SU-DHL-6 (cell line): ENCODE measurements around the gene UBFD1.

Experiments used
- H2AFZ ChIP-seq: fragments of 200-600 bp; sonication (generic); 2 replicates; pipeline ENCODE4 v1.6.1; 2014; ENCODE audit warnings: low read depth, mild to moderate bottlenecking, moderate library complexity, mixed read lengths, antibody characterized with exemption, low read length; ENCODE audit not compliant: severe bottlenecking
- H3F3A ChIP-seq: fragments of 200-600 bp; shearing (Covaris generic); 2 replicates; pipeline ENCODE4 v1.6.0; 2016; ENCODE audit warnings: antibody characterized with exemption, mild to moderate bottlenecking; ENCODE audit not compliant: insufficient read depth
- H3K27ac ChIP-seq: fragments of 200-600 bp; sonication (generic); 2 replicates; pipeline ENCODE4 v1.5.1; 2016; ENCODE audit warnings: low read depth, mild to moderate bottlenecking, low read length, moderate library complexity, mixed read lengths
- H3K27me3 ChIP-seq: fragments of 200-600 bp; sonication (generic), shearing (Covaris generic); 2 replicates; pipeline ENCODE4 v1.6.0; 2014; ENCODE audit warnings: mild to moderate bottlenecking, low read length
- H3K36me3 ChIP-seq: fragments of 200-600 bp; sonication (generic); 2 replicates; pipeline ENCODE4 v1.6.1; 2014; ENCODE audit warnings: mild to moderate bottlenecking, low read length, mixed read lengths
- H3K4me2 ChIP-seq: fragments of 300-600, 200-600 bp; shearing (Covaris generic), sonication (generic); 2 replicates; pipeline ENCODE4 v1.6.0; 2014; ENCODE audit warnings: low read length, low read depth, mild to moderate bottlenecking; ENCODE audit not compliant: poor library complexity, severe bottlenecking
- H3K4me3 ChIP-seq: fragments of 200-600 bp; sonication (generic); 2 replicates; pipeline ENCODE4 v1.5.1; 2014; ENCODE audit warnings: antibody characterized with exemption, low read length, mild to moderate bottlenecking, mixed read lengths; ENCODE audit not compliant: insufficient read depth, poor library complexity, severe bottlenecking
- H3K79me2 ChIP-seq: fragments of 200-600 bp; sonication (generic); 2 replicates; pipeline ENCODE4 v1.6.1; 2014; ENCODE audit warnings: mild to moderate bottlenecking, low read length, moderate library complexity; ENCODE audit not compliant: insufficient read depth
- H3K9ac ChIP-seq: fragments of 200-600 bp; sonication (generic); 2 replicates; pipeline ENCODE4 v1.7.0; 2014; ENCODE audit warnings: mild to moderate bottlenecking, low read length
- H3K9me2 ChIP-seq: fragments of 200-600 bp; sonication (generic); replicated peaks from 2 replicates; pipeline ENCODE4 v1.6.1; 2014; ENCODE audit warnings: low read length; ENCODE audit not compliant: insufficient read depth
- H3K9me3 ChIP-seq: fragments of 200-600 bp; sonication (generic); 2 replicates; pipeline ENCODE4 v1.6.1; 2014; ENCODE audit warnings: low read length, mixed read lengths; ENCODE audit not compliant: insufficient read depth
- H4K20me1 ChIP-seq: fragments of 200-600 bp; sonication (generic); 2 replicates; pipeline ENCODE4 v1.6.1; 2014; ENCODE audit warnings: low read depth, mild to moderate bottlenecking, antibody characterized with exemption, low read length, moderate library complexity, mixed read lengths
- EZH2phosphoT487 ChIP-seq: fragments of 200-600 bp; sonication (generic), shearing (Covaris generic); conservative IDR thresholded peaks from 2 replicates; pipeline ENCODE4 v1.6.1; 2018; ENCODE audit warnings: mild to moderate bottlenecking, antibody characterized with exemption, low read length, moderate library complexity, mixed read lengths
- TF ChIP-seq, protein P1 (sequence below): fragments of 200-600 bp; sonication (generic); IDR thresholded peaks from one replicate; pipeline ENCODE4 v1.5.1; 2017; ENCODE audit warnings: antibody characterized with exemption, mild to moderate bottlenecking, low read length, moderate library complexity; ENCODE audit not compliant: insufficient read depth, poor library complexity, severe bottlenecking

The UBFD1 gene

GRCh38 chr16:23520500-23520899, 37.0 kb upstream of the UBFD1 start:
- H3K9me3 ChIP-seq: no peaks in the 10 kb centered on the region
- TF ChIP-seq EZH2phosphoT487: no peak
- TF ChIP-seq, protein P1, sequence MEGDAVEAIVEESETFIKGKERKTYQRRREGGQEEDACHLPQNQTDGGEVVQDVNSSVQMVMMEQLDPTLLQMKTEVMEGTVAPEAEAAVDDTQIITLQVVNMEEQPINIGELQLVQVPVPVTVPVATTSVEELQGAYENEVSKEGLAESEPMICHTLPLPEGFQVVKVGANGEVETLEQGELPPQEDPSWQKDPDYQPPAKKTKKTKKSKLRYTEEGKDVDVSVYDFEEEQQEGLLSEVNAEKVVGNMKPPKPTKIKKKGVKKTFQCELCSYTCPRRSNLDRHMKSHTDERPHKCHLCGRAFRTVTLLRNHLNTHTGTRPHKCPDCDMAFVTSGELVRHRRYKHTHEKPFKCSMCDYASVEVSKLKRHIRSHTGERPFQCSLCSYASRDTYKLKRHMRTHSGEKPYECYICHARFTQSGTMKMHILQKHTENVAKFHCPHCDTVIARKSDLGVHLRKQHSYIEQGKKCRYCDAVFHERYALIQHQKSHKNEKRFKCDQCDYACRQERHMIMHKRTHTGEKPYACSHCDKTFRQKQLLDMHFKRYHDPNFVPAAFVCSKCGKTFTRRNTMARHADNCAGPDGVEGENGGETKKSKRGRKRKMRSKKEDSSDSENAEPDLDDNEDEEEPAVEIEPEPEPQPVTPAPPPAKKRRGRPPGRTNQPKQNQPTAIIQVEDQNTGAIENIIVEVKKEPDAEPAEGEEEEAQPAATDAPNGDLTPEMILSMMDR: no peak
- H3K36me3 ChIP-seq: no peaks in the 10 kb centered on the region
- H3K4me3 ChIP-seq: peak overlapping the region; percentile 37
- peak overlapping the region; percentile 97 for H3K27ac ChIP-seq
- no peaks in the 10 kb centered on the region for H3K79me2 ChIP-seq
- H3F3A ChIP-seq: peaks cover 73% of the 10 kb centered on the region
- peak overlapping the region; percentile 71 for H3K4me2 ChIP-seq
- no peak overlapping the region for H2AFZ ChIP-seq
- no peaks in the 10 kb centered on the region for H4K20me1 ChIP-seq
- H3K9me2 ChIP-seq: no peaks in the 10 kb centered on the region
- peak overlapping the region; percentile 51 for H3K9ac ChIP-seq
- H3K27me3 ChIP-seq: no peaks in the 10 kb centered on the region

GRCh38 chr16:23521037-23521743, 36.3 kb upstream of the UBFD1 start:
- no peaks in the 10 kb centered on the region for H3K27me3 ChIP-seq
- H3K9me2 ChIP-seq: no peaks in the 10 kb centered on the region
- H3K9me3 ChIP-seq: no peaks in the 10 kb centered on the region
- no peaks in the 10 kb centered on the region for H3K36me3 ChIP-seq
- H3K4me3 ChIP-seq: peak overlapping the region; percentile 37
- H3F3A ChIP-seq: peaks cover 66% of the 10 kb centered on the region
- peak overlapping the region; percentile 71 for H3K4me2 ChIP-seq
- no peak for TF ChIP-seq EZH2phosphoT487
- TF ChIP-seq, protein P1: no peak
- H3K79me2 ChIP-seq: no peaks in the 10 kb centered on the region
- H2AFZ ChIP-seq: no peak overlapping the region
- peak overlapping the region; percentile 97 for H3K27ac ChIP-seq
- H3K9ac ChIP-seq: peak overlapping the region; percentile 51
- H4K20me1 ChIP-seq: no peaks in the 10 kb centered on the region

DNA sequence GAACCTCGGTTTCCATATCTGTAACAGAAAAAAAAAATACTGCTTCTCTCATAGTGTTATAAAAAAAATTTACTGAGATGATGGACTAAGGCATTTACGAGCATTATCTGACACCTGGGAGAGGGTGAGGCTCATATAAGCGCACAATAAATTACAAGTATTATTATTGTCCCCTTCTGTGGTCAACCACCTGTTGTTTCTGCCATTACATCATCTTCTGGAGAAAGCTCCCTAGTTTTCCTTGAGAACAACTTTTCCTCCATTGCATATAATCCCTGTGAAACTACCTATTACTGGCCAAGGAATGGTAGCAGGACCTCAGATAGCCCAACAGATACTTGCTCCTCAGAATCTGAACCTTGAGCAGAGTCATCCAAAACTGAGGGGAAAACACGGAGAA, 35.6 kb upstream of the UBFD1 start:
- Histone ChIP-seq H2AFZ (no peak overlapping the region), H3K27ac (peak overlapping the region; percentile 97), H3K9me3 (no peaks in the 10 kb centered on the region), H3K79me2 (no peaks in the 10 kb centered on the region), H3K4me3 (no peak overlapping the region), H3K27me3 (no peaks in the 10 kb centered on the region), H3K9ac (no peak overlapping the region; the same call in 1 of the 2 replicates), H4K20me1 (no peaks in the 10 kb centered on the region), H3F3A (peaks cover 61% of the 10 kb centered on the region), H3K36me3 (no peaks in the 10 kb centered on the region), H3K9me2 (no peaks in the 10 kb centered on the region), H3K4me2 (peak overlapping the region; percentile 71)
- TF ChIP-seq EZH2phosphoT487: no peak
- TF ChIP-seq, protein P1: no peak
